Stimulated activated CD8-positive, alpha-beta memory T cell treated with anti-CD3 and anti-CD28 coated beads, Interleukin-7, amount 100 ng/mL, for 48 hours (primary cell): Measurements from ENCODE around the gene B3GAT2.

Experiments
- DNase-seq, 2 donors: peaks; one replicate each; pipeline ENCODE4 v3.0.0-alpha.2; 2020; ENCODE audit warnings: low read depth in 1 of 2; ENCODE audit errors: extremely low read depth in 1 of 2

The B3GAT2 gene

DNA sequence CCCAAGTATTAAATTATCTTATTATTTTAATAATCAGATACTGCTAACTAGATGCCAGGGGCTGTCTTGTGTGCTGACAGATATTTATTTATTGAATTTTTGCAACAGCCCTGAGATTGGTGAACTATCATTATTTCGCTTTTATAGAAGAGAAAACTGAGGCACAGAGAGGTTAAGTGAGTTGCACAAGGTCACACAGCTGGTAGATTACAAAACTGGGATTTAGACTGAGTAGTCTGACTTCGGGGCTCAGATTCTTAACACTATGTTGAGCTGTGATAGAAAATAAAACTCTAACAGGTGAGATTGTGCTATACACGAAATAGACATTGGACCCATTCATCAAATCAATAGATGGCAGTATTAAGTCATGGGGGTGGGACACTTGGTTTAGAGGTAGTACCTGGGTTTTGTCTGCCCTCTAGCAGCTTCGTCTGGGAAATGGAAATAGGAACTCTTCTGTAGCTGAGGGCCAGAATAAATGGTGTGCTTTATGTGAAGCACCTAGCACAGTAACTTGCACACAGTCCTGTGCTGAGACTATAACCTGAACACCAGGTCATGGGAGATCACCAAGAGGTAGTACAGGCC, 113.4 kb downstream of the B3GAT2 start:
- DNase-seq = no peak

DNA sequence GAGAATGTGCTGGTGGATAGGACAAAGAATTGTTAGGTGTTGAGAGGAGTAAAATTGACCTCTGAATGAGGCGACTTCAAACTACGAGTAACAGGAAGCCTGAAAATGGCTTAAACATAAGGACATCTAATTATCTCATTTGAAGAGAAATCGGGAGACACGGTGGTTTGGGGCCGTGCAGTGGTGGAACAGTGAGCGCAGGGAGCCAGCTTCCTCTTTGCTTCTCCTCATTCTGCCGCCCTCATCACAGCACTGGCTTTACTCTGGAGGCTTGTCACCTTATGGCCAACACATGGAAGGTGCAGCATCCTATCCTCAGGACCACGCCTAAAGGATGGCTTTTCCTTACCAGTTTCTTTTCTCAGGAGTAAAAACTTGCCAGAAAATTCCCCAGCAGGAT, 114.3 kb downstream of the B3GAT2 start:
- no peak for DNase-seq

DNA sequence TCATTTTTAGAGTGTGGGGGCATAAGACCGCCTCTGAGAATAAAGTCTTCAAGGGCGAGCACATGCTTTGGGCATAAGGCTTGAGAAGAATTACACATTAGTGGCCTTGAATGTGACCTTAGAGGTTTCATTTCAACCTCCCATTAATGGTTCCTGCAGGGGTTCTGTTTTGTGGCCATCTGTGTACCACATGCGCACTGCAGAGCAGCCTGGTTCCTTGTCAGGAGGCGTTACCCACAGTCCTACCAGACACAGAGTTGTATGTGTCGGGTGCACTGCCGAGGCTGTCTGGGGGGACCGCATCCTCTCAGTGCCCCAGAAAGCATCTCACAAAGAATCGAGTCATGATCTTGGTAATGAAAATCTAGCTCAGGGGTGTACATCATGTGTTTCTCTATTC, 115.7 kb downstream of the B3GAT2 start:
- DNase-seq = no peak

DNA sequence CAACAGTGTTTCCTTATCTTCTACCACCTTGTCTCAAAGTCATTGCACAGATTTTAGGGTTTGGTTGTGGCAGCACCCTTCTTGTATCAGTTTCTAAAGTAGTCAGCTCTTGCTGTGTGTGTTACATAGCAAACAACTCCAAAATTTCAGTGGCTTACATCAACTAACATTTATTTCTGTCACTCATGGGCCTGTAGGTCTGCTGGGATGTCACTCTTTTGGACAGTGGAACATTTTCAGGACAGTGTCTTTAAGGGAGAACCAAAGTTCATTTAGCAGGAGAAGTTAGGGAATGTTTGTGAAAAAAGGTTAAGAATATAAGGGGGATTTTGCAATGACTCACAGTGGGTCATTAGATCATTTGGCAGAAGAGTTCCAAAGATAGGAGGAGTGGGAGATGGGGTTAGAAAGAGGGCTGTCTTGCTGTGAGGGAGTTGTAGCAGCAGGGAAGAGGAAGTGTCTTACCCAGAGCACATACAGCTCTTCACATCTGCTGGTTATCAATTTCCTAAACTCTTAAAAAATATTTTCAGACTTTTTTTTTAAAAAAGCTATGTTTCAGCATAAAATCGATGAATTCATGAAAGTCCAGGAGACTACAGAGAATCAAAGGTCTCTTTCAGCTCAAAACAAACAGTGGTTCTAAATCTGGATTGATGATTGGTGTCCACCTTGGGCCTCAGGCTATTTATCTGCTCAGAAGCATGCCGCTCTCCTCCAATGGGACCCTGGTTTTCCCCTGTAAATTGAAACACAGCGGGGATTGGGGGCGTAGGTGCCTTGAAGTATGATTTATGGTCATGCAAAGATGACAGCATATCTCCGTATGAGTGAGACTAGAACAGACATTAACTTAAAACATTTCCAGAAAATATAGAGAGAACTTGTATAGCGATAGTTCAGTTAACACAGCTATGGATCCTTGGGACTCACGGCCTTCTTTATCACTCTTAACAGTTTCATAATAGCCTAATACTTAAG, 117.3 kb downstream of the B3GAT2 start:
- no peak for DNase-seq

DNA sequence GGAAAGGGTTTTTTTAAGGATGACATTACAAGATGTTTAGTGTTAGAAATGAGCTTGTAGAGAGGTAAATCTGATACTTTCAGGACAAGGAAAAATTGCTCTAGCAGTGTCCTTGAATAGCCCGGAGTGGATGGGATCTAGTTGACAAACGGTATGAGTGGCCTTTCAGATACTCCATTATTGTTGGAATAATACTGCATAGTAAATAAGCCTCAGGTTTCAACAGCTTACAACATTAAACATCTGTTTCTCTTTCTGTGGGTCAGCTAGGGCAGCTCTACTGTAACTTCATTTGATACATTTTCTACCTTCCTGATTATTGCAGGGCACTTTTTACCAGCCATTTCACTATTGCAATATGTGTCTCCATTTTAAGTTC, 118.0 kb downstream of the B3GAT2 start:
- DNase-seq = no peak

DNA sequence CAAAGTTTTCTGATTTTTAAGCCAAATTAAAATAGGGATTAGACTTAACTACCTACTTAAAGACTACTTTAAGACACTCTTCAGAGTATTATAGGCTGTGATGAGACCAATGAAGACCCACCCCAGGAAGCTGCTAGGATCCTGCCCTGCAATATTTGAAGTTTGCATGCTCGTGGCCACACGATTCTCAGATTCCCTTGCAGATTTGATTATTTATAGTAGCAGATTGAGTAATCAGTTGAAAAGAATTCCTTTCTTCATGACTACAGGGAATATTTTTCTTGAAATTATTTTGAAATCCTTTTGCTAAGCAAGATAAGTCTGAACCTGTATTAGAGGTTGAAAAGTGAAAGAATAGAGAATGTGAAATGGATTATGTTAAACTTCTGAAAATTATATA, 122.3 kb downstream of the B3GAT2 start:
- no peak for DNase-seq

DNA sequence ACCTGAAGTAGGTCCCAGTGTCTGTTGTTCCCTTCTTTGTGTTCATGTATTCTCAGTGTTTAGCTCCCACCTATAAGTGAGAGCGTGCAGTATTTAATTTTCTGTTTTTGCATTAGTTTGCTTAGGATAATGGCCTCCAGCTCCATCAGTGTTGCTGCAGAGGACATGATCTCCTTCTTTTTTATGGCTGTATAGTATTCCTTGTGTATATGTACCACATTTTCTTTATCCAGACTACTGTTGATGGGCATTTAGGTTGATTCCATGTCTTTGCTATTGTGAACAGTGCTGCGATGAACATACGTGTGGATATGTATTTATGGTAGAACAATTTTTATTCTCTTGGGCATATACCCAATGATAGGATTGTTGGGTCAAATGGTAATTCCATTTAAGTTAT, 125.4 kb downstream of the B3GAT2 start:
- DNase-seq = no peak

DNA sequence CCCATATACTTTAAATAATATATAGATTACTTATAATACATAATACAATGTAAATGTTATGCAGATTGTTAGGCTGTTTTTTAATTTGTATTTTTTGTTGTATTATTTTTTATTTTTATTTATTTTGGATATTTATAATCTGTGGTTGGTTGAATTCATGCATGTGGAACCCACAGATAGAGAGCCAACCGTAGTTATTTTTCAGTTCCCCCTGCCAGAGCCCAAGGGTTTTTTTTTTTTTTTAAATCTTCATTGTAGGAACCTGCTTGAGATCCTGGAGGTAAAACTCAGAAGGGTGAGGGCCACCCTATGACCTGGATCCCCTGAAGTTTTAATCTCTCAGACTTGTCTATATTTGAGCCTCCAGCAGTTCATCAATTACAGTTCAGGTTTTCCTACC, 133.2 kb downstream of the B3GAT2 start:
- no peak for DNase-seq

DNA sequence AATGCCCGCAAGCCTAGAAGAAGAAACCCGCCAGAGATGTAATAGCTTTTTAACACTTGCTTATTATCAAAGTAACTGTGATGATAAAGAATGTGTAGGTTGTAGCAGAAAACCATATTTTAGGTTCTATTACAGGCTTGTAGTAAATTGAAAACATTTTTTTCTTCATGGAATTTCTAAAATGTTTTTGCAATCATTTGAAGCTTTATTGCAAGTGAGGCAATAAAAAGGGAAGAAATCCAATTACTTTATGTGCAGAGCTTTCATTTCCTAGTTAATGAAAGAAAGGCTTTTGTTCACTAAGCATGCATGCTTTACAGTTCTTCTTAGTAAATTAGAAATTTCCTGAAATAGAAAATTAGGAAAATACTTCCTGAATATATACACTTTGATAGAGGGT, 135.1 kb downstream of the B3GAT2 start:
- no peak for DNase-seq

DNA sequence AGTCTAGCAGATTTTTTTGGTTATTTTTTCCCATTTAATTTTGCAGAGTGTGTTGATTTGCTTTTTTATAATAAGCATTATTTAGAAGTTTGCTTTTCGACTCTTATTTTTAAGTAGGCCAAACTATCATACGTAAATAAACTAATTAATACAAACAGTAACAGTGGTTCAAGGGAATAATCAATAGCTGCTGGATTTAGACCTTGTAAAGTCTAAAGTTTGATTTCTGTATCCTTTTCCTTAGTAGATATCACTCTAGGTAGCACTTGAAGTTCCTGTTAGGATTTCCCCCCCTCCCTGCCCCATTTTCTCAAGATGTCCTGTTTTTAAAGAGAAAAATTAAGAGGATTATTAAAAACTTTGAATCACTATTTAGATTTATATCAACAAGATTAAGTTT, 136.1 kb downstream of the B3GAT2 start:
- no peak for DNase-seq

DNA sequence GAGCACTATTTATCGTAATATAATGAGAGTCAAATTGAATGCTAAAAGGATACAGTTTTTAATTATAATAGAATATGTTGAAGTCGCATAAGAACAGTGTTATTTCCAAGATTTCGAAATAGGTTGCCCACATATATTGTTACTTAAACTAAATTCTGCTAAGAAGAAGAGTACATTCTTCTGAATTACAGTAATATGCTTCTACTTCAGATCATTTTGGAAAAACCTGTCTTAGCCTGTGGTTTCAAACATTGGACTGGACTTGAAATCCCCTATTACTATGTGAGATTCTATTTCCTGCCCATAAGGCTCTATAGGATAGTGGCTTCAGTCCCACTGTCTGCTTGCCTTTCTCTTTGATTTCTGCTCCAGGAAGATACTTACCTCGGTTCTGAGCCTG, 137.2 kb downstream of the B3GAT2 start:
- no peak for DNase-seq

DNA sequence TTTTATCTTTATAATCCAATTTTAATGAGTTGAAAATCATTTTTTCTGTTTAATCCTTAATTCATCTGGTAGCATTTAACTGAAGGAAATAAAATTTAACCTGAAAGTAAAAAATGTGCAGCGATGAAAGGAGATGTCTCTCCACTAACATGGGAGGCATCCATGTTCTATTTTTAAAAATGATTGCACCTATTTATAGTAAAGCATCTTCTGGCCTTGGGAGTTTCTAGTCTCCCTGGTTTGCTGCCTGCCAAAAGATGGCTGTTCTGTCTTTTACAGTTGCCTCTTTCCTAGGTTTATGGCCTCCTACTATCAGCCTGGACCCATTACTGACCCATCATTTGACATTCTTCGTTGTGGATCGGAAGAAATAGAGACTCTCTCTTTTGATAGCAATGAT, 143.0 kb downstream of the B3GAT2 start:
- DNase-seq = no peak

DNA sequence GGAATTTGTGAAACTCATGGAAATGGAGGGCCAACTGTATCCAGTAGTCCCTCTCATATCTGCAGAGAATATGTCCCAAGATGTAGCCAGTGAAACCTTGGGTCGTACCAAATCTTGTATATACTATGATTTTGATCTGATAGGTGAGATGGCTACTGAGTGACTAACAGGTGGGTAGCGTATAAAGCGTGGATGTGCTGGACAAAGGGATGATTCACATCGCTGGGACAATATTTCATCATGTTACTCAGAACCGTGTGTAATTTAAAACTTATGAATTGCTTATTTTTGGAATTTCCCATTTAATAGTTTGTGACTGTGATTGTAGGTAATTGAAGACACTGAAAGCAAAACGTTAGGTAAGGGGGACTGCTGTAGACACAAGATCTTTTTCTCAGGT, 145.1 kb downstream of the B3GAT2 start:
- no peak for DNase-seq
